ENCODE data around the gene RNF167.

- no peak for TF ChIP-seq GABPA (IDR thresholded peaks at IDR 0.05 in 1 of 2, conservative IDR thresholded peaks at IDR 0.05 in 1 of 2)
- no peak for TF ChIP-seq CTCF (IDR thresholded peaks at IDR 0.05; ENCODE audit: low read depth, low read length, missing input control)
Measured at GRCh38 chr17:4899341-4900230, 40.5 kb upstream of the RNF167 start, which contains the start of gene C17orf107.

Data from liver (tissue), 3 donors.